CD4-positive, alpha-beta T cell treated with Interleukin-6 at 100 ng/mL for 8 hours (primary cell): ENCODE data around the gene PCDH1.
"Not testable (repeated sequence)": the region's sequence is repeated elsewhere in the genome, so short reads cannot be mapped to it uniquely, and the experiment has no call there.

ENCODE experiments used
- DNase-seq: peaks from one replicate; pipeline ENCODE4 v3.0.0-alpha.2; 2020; ENCODE audit warnings: mixed read lengths, low spot score

The PCDH1 gene

DNA sequence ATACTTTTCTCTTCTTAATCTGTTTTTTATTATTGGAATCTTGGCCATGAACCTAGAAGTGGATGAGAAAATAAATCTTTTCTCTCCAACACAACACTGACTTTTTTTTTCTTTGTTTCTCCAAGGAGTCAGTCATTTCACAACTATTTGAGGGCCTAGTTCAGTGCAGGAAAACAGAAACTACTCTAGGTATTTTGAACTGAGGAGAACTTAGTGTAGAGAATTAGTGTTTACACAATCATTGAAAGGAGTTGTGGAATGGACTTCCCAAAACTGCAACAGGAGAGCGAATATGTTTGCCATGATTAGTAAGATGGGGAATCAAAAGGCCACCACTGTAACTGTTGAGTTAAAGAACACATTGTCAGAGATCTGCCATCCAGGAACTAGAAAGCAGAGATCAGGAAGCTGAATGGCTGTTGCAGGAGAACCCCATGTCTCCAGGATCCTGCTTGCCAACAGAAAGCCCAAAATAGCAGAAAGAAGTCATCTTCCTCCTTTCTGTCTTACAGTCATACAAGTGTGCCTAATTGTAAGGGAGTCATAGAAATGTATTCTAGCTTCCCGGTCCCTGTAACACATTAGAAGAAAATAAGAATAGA is 20.3 kb upstream of the PCDH1 start:
- no peak for DNase-seq

DNA sequence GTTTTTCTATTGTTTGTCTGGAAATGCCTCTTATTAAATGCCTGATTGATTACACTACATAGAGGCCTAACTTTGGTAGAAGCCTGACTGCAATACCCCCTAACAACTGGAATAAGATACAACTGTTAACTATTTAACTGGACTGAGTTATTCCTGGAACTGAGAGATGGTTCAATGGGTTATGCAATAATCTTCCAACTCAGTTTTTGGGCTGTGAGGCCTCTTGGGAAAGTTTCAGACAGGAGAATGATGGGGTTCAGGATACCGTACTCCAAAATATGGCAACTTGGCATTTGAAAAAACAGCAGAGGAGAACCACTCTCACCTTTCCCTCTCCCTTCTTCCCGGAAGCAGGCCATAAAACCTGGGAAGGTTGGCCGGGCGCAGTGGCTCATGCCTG is 19.2 kb upstream of the PCDH1 start:
- DNase-seq: no peak

- not testable (repeated sequence) for DNase-seq
Measured at GRCh38 chr5:141890429-141890828, 12.2 kb upstream of the PCDH1 start.

GRCh38 chr5:141889282-141889871 is 11.2 kb upstream of the PCDH1 start:
- no peak for DNase-seq

DNA sequence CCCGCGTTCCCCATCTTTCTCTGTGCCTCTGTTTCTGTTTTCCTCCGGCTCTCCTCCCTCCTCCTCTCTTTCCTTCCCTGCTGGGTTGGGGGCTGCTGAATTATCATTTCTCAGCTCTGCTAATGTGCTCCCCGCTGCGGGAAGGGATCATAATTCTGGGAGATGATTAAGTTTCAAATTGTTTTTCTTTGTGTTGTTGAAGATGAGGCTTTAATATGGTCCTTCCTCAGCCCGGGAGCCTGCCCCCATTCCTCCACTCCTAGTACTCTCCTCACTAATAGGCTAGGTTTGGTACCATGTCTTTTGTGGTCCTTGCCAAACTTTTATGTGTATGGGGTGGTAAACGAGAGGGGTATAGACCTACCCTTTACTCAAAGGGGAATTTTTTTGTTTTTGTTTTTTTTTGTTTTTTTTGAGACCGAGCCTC is 5.7 kb upstream of the PCDH1 start:
- no peak for DNase-seq

- DNase-seq: no peak
Measured at GRCh38 chr5:141883184-141883891, 5.1 kb upstream of the PCDH1 start.

- DNase-seq: no peak
Measured at GRCh38 chr5:141882594-141883183, 4.5 kb upstream of the PCDH1 start.

- DNase-seq: no peak
Measured at GRCh38 chr5:141881886-141882285, 3.7 kb upstream of the PCDH1 start.

DNA sequence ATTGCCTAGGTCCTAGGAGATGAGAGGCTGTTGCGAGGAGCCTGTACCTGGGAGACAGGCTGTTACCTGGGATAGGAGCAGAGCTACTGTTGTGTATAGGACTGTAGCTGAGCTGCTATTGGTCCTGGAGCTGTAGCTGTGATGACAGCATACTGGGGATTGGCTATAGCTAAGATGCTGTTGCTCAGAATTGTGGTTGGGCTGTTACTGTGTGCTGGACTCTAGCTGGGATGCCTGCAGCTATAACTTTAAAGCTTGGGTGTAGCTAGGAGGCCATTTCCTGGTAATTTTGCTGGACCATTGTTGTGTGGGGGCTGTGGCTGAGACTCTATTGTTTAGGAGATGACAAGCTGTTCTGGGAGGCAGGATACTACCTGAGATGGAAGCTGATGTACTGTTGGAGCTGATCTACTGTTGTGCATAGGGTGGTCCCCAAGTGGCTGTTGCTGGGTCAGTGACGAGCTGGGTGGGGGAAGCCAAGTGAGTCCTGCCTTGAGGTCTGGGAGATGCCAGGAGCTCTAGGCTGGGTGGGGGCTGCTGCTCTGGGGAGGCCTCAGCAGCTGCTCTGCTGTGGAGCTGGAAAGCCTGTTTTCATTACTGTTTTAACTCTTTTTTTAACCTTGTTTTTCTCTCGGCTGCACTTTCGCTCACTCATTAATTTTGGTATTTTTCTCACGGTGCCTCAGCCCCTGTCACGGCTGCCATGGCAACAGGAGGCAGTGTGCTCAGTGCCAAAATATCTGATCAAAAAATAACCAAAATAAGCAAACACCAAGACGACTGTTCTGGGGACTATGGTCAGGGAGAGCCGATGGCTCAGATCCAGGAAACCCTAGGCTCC is 3.0 kb upstream of the PCDH1 start:
- DNase-seq: no peak

DNA sequence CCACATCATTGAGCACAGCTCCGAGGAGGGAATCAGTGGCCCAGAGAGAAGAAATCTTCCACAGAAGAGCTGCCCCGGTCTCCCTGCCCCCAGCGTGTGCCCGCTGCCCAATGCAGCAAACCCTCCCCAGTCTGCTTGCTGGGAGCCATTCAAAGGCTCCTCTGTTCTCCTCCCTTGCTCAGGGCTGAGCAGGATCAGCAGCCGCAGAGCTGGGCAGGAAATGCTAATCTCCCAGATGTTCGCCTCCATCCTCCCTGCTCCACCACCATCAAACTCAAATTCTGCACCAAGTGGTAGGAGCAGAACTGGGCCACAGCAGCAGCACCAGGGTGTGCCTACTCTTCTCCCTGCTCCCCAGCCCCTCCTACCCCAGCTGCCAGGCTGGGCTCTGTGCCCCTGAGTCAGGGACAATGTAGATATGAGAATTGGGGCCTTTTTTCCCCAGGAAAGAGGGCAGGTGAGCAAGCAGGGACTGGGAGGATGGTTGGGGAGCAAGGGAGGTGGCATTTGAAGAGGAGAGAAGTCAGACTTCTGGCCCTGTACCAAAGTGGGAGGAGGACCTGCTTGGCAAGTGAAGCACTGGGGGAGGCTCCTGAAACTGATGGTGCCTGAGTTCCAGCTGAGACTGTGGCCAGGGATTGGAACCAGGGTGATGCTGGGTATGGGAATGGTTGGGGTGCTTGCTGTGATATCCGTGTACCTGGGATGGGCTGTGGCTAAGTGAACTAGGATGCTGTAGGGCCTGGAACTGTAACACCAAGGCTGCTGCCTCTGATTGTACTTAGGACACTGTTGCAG is 1.9 kb upstream of the PCDH1 start:
- no peak for DNase-seq

DNA sequence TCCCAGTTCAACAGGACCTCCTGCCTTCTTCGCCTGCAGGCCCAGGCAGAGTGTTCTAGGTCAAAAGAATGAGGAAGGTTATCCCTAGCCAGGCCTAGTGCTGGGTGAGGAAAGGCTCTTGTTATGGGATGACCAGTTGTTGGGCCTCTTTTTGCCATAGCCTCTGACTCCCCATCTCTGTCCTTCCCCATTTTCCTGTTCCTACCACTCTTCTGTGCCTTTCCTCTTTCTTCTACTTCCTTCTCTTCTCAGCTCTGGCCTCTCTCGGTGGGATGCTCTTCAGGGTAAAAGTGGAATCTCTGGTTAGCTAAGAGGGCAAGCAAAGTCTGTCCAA is 1.2 kb upstream of the PCDH1 start:
- DNase-seq: no peak

DNA sequence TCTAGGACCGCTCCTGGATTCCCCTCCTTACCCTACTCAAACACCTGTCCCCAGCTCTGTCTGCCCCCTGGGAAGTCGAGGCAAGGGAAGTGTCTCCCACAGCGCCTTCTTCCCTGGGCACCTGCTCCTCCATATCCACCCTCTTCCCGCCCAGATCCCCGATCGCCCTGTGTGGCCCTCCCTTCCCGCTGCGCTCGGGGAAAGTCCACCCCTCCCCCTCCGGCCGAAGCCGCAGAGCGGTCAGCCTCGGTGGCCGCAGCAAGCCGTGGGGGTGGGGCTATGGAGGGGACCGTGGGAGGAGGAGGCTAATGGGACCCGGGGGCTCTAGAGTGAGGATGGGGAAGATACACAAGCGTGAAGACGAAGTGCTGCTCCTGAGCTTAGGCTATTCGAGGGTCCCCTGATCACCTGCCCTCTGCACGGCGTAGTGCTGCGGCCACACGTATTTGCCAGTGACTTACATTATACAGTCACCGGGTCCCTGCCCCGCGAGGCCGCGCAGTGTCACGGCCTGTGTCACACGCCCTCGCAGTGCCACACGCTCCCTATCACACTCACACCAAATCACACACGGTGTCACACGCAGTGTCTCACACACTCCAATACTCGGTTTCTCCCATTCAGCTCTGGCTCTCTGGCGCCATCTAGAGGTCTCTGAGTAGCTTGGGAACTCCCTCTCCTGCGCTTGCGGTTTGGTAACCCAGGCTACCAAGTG is 658 bp upstream of the PCDH1 start:
- peak; percentile 91 for DNase-seq

- no peak for DNase-seq
Measured at GRCh38 chr5:141877356-141878185, 639 bp downstream of the PCDH1 start.

GRCh38 chr5:141876628-141877355 is 1.4 kb downstream of the PCDH1 start:
- no peak for DNase-seq

- DNase-seq: no peak
Measured at GRCh38 chr5:141875795-141876627, 2.2 kb downstream of the PCDH1 start.

GRCh38 chr5:141875022-141875740 is 3.0 kb downstream of the PCDH1 start:
- no peak for DNase-seq

- no peak for DNase-seq
Measured at GRCh38 chr5:141874262-141874964, 3.8 kb downstream of the PCDH1 start.
